ENCODE results near the gene PLEKHA7.
A peak's percentile ranks its signal among the peaks of the same experiment; 100 is the strongest.

PLEKHA7 gene

DNA sequence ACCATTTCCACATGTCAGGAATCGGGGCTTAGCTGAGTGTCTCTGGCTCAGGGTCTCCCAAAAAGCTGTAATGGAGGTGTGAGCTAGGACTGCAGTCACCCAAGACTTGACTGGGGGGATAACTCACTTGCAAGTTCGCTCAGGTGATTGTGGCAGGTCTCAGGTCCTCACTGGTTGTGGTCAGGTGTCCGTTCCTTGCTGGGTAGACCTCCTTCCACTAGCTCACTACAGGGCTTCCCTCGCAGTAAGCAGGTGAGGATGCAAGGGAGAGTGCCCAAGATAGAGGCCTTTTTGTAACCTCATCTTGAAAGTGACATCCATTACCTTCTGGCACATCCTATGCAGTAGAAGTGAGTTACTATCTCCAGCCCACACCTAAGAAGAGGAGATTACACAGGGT is 246.3 kb downstream of the PLEKHA7 start:
- no peak for DNase-seq

DNA sequence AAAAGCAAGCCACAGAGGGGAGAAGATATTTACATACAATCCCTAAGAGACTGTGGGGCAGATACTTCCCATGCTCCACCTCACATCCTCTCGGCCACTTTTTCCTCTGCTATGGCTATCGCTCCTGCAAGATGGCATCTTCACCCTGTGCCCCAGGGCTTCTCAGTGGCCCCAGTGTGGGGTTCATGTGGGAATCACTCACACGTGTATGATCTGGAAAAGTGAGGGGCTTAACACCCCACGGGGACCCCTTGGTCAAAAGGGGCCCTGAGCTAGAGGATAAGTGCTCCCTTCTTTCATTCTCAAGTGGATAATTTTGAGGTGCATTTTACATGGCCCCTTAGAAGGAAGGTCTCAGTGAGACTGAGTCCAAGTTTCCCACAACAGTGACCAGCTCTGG is 247.1 kb downstream of the PLEKHA7 start:
- no peak for DNase-seq

DNA sequence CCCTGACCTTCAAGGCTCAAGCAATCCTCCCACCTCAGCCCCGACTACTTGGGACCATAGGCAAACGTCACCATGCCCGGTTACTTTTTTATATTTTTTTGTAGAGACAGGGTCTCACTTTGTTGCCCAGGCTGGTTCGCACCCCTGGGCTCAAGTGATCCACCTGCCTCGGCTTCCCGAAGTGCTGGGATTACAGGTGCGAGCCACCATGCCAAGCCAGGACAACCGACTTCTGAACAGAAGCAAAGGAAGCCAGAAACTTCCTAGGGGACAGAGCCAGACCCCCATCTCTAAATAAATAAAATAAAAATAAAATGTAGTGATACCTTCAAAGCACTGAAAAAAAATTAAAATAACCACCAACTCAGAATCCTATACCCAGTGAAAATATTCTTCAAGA is 249.3 kb downstream of the PLEKHA7 start:
- no peak for DNase-seq

DNA sequence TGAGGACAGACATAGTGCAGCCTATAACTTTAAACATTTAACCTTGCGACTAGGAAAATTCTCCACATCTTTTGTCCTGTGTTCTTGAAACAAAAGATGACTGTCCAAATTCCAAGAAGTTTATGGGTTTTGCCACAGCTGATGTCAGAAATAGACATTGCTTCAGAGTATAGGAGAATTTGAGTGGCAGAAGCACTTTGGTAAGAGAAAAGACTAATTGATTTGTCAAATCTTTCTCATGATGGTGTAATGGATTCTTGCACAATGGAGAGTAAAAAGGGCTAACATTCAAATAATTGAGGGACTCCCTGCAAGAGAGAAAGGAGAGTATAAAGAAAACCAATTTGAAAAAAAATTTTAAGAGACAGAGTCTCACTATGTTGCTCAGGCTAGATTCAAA is 250.5 kb downstream of the PLEKHA7 start:
- no peak for DNase-seq

DNA sequence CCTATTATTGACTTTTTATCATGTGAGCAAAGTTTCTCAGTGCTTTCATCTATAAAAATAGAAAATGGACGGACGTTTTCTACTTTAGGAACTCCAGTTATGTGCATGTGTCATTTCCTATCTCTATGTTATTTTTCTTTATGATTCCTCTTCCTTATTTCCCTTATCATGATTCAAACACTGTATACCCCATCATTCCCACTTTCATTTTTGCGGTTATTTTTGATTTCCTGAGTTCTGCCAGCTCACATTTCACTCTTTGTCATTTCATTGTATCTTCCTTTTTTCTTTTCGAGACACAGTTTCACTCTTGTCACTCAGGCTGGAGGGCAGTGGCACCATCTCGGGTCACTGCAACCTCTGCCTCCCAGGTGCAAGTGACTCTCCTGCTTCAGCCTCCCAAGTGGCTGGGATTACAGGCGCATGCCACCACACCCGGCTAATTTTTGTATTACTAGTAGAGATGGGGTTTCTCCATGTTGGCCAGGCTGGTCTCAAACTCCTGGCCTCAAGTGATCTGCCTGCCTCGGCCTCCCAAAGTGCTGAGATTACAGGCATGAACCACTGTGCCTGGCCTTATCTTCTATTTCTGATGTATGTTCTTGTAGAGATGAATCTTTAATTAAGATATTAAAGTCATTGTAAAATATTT is 254.2 kb downstream of the PLEKHA7 start:
- no peak for DNase-seq

DNA sequence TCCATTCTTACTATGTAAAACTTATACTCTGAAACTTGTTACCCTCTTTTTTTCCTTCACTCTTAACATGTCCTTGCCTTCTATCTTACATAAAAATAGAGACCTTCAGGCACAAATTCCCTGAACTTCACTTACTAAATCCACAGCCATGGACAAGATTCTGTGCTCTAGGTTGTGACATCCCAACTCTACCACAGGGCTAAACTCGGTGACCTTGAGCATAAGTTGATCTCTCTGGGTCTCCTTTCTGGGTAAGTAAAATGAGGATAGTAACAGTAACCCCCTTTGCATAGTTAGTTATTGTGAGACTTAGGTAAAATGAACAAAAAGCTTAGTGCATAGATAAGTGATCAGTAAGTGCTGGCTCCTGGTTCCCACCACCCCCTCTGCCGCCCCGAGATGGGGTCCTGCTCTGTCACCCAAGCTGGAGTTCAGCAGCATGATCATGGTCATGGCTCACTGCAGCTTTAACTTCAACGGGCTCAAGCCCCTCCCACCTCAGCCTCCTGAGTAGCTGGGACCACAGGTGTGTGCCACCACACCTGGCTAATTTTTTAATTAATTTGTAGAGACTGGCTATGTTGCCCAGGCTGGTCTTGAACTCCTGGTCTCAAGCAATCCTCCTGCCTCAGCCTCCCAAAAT is 255.7 kb downstream of the PLEKHA7 start:
- DNase-seq: no peak

DNA sequence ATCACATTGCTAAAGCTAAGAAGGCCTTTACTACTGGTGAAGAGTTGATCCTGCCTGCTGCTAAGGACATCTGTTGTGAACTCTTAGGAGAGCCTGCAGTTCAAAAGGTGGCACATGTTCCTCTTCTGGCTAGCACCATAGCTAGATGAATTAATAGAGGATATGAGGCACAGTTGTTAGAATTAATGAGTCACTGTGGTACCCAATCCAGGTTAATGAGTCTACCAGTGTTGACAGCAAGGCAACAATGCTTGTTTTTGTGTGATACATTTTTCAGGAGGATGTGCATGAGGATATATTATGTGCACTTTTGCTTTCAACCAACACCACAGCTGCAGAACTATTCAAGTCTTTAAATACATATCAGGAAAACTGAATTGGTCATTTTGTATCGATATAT is 263.8 kb downstream of the PLEKHA7 start:
- DNase-seq: no peak

DNA sequence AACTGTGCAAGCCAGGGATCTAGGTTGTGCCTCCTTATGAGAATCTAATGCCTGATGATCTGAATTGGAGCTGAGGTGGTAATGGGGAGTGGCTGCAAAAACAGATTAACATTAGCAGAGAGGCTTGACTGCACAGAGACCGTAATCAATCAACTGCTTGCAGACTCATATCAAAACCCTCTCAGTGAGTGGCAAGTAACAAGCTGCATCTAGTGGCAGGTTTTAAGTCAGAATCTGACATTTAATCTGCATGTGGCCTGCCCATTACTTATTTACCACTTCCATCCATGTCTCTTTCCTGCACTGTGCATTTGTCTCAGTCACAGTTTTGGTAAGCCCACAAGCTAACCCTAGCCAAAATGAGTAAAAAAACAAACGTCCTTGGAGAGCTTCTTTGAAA is 264.5 kb downstream of the PLEKHA7 start:
- peak; percentile 13 for DNase-seq

DNA sequence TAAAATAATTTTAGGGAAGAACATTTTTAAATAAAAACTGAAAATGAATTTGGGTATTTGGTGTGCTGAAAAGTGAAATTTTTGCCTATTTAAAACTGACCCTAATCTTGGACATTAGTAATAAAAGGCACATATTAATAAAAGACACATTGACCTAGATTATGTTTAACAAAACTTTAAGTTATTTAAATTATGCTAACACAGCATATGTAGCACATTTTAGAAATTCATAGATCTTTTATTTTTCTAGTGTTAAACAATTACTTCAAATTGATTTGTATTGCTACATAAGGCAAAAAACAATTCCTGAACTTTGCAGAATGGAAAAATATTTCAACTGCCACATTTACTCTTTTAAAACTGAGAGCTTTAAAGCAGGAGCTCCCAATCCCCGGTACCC is 265.1 kb downstream of the PLEKHA7 start:
- no peak for DNase-seq

DNA sequence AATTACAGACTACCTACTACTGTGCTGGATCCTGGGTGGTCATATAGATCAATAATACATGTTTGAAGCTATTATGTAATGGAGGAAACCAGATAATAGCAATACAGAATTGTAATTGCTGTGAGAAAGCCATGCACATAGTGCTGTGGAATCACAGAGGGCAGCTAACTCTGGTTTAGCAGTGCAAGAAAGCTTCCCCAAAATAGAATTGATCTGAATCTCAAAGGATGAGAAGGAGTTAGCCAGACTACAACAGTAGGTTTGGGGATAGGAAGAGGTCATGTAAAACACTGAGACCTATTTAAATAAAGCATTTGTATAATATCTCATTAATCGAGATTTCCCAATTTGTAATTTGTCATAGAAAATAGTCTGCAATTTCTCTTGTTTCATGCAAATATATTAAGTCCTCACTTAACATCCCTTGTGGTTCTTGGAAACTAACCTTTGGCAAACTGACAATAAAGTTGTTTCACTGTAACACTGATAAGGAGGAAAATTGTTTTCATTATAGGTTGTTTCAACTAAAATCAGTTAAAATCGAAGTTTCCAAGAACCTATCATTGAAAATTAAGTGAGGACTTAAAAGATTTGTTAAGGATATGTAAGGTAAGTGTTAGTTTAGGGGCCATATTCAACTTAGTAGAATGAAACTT is 268.1 kb downstream of the PLEKHA7 start:
- DNase-seq: no peak

DNA sequence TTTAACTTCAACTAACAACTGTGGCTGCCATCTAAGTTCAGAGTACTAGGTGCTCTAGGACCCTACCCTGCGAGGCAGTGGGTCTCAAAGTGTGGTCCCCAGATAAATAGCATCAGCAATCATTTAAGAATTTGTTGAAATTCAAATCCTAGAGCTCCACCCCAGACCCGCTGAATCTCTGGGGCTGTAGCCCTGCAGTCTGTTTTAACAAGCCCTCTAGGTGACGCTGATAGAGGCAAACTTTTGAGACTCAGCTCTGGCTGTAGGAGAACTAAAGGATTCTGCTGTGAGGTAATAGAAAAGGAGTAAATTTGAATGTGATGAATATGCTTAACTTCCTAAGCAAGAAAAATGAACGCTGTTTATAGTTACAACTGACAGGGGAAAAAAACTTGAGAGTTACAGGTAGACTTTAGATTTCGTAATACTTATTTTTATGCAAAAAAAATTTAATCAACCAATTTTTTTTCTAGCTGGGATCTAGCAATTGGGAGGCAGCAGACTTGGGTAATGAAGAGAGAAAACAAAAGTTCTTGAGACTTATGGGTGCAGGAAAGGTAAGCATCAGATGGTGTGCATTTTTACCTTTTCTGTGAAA is 270.0 kb downstream of the PLEKHA7 start:
- DNase-seq: no peak

DNA sequence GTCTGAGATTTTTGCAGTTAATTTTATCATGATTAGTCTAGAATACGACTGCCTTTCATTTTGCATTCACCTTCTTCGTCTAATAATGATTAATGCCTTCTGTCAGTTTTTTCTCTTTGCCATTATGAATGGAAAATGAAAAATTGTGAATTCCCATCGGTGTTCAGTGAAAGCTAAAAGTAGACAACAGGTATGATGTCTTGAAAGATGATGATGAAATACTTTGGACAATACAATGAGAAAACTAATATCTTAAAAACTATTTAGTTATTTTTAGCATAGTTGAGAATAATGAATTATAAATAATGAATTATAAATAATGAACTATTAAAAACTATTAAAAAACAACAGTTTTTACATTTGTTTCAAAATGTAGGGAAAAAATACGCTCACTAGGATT is 270.7 kb downstream of the PLEKHA7 start:
- no peak for DNase-seq

DNA sequence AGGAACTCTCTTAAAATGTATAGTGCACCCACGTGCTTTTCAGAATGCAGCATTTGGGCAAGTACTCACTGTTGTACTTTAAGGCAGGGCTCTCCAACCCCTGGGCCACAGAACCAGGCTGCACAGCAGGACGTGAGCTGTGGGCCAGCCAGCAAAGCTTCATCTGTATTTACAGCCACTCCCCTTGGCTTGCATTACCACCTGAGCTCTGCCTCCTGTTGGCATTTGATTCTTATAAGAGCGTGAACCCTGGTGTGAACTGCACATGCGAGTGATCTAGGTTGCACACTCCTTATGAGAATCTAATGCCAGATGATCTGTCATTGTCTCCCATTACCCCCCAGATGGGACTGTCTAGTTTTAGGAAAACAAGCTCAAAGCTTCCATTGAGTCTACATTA is 272.7 kb downstream of the PLEKHA7 start:
- no peak for DNase-seq

DNA sequence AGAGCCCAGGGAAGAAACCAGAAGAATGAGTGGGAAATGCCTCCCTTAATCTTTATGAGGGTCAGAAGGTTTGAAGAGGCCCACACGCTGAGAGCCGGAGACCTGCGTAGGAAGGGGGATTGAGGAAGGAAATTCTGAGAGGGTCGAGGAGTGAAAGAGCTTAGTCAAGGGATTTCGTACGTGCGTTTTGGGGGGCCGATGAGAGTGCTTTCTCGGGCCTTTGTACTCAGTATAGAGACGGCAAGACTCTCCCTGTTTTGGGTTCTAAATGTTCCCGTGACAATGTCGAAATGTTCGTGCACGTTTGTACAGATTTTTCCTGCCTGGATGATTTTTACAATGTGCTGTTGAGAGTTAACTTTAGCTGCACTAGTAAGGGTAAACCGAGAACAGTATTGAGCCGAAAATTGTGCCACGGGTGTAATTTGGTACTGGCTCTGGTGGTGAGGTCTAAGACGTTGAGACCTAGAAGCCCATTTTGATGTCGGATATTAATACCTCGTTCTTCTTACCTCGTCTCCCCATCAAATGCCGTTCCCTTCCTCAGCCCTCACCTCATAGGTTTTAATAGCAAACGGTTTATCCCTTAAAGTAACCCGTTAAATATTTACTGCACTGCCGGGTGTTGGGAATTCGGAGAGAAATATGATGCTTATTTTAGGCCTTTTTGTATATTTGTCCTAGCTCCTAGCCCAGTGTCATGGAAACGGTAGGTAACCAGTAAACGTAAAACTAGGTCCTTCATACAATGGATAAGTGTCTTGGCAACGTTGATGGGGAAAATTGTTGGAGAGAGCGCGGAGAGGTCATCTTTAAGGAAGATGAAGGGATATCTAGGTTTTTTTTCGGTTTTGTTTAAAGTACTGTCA is 275.0 kb downstream of the PLEKHA7 start:
- no peak for DNase-seq

DNA sequence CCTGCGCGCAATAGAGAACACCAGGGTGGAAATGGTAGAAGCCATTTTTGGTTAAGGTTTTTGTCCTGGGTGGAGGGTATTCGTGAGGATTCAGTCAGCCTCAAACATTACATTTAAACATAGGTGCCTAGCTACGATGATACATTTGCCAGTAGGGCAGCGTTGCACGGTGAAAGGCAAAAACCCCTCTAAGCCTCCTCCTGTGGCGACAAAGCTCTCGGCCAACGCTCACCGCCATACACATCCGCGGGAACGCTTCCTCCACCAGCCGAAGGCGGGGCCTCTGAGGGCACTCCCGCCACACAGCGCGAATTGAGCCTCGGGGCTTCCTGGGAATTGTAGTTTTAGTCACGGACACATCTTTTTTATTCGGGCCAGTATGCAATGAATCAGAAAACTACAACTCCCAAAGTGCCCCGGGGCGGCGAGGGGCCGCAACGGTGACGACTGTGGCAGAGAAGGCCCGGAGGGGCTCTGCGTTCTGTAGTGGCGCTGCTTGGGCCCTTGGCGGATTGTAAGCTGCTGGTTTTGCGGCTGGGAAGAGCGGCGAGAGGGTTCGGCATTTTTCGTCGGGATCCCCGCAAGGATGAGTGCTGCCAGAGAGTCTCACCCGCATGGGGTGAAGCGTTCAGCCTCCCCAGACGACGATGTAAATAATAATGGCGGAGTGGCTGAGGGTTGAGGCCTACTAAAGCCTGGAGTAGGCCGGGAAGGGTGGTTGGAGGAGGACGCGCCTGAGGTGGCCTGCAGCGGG is 275.8 kb downstream of the PLEKHA7 start, which contains the start of gene C11orf58:
Gene C11orf58 (plus strand): TSS at position 455 of the 754 bp plus-strand sequence. CDS start 132 bp downstream, at position 587.
- peak; percentile 94 for DNase-seq

DNA sequence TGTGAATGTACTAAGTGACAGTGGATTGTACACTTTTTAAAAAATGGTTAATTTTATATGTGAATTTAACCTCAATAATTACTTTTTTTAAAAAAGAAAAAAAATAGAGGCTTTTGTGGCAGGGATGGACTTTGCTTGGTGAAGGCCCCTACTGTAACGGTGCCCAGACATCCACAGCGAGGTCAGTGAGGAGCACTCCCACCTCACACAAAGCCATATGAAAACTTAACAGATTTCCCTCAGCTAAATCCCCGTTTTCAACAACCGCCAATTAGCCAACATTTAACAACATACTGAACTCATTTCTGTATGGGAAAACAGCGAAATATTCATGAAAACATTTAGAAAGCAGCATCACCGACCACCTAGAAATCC is 276.4 kb downstream of the PLEKHA7 start:
- DNase-seq: no peak

Measured in stimulated activated CD4-positive, alpha-beta T cell treated with anti-CD3 and anti-CD28 coated beads, Interleukin-1b, Interleukin-23, amount 100 ng/mL, for 48 hours (primary cell).